DMS 273 treated with DMSO at 0.1 percent for 48 hours (cell line): Measurements from ENCODE around the gene TGFB2.
A peak's percentile ranks its signal among the peaks of the same experiment; 100 is the strongest.

ENCODE experiments used
- DNase-seq: peaks from one replicate; lab custom pipeline; 2025; lab: John Stamatoyannopoulos, UW

TGFB2 gene

DNA sequence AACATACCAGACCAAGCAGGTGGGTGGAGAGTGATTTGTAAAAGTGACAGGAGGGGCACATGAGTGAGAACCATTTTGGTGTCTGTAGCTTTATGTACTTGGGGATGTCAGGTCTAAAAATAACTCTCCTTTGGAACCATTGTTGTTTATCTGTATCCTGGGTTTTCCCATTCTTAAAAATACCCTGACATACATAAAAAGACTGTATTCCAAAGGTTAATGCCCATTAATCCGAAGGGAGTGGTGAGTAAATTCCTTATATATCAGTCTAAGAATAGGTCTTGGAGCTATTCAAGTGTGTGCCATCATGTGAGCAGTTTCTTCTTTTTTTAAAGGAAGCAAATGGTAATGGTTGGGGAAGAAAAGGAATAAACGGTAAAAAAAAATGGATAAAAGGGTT, 117.5 kb downstream of the TGFB2 start:
- DNase-seq = no peak

DNA sequence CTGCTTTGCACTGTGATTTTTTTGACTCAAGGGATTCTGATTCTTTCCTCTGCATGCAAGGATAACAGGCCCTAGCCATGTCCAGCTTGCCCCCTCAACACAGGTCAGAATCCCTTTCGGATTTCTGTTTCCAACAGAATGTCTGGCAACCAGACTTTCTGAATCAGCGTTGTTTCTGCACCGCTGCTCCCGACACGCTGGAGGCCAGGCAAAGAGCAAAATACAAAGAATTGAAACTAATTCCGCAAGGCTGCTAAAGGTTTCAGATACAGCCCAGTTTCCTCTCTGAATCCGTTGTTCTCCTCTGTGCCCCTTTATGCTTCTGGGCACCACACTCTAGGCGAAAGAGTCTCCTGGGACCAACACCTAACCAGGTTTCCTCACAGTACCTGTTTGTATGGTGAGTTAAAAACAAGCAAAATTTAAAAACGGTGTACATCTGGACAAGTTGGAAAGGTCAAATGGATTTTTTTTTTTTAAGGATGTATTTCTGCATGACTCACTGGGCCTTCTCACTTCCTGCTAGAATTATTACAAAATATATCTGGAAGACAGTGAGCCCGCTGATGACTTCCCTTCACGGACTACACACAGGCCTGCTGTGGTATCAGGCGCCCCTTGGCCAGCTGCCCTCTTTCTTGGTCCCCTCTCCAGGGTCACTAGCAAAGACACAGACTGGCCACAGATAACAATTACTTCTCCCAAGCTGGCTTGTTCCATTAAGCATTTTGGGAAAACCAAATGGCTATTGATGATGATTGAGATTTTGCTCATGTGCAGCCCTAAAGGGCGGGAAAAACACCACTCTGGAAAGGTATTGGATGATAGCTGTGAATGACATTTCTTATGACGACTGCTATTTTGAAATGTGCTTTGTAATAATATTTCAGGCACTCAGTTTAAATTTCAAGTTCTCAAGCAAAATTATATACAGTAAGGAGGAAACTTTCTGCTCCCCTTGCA, 118.3 kb downstream of the TGFB2 start:
- no peak for DNase-seq

DNA sequence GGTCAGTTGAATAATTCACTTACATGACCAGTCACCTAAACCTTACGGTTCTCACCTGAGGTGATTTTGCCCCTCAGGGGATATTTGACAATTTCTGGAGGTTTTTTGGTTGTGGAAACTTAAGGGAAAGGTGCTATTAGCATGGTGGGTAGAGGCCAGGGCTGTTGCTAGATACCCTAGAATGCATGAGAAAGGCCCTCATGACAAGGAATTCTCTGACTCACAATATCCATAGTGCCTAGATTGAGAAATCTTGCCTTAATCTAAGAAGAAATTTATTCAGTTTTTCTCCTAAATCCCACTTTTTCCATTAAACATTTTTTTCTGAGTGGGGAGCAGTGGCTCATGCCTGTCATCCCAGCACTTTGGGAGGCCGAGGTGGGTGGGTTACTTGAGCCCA, 119.7 kb downstream of the TGFB2 start:
- DNase-seq = no peak

DNA sequence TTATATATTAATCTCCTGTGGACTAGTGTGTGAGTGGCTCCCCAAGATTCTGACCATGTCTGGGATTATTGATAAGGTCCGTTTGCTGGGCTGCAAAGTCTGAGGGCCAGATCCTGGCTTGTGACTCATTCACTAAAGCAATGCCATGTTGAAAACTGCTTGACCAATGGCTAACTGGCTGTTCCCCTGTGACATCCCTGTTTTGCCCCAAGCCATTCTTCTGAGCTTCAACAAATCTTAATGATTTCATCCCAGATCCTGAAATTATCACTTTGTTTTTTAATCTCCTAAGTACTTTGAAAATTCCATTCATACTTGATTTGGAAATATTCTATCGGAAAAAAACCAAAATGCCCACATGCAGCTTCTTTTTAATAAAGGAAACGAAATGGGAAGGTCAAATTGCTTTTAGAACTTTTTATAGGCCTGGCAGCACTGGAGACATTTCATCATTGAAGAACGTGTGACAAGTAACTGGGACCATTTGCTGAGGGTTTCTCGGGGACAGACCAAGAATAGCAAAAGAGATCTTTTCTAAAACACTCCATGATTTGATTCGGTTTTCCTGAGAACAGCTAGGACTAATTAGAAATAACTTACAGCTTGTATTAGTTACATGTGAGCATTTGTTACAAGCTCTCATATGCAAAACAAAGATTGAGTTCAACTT, 121.3 kb downstream of the TGFB2 start:
- no peak for DNase-seq

DNA sequence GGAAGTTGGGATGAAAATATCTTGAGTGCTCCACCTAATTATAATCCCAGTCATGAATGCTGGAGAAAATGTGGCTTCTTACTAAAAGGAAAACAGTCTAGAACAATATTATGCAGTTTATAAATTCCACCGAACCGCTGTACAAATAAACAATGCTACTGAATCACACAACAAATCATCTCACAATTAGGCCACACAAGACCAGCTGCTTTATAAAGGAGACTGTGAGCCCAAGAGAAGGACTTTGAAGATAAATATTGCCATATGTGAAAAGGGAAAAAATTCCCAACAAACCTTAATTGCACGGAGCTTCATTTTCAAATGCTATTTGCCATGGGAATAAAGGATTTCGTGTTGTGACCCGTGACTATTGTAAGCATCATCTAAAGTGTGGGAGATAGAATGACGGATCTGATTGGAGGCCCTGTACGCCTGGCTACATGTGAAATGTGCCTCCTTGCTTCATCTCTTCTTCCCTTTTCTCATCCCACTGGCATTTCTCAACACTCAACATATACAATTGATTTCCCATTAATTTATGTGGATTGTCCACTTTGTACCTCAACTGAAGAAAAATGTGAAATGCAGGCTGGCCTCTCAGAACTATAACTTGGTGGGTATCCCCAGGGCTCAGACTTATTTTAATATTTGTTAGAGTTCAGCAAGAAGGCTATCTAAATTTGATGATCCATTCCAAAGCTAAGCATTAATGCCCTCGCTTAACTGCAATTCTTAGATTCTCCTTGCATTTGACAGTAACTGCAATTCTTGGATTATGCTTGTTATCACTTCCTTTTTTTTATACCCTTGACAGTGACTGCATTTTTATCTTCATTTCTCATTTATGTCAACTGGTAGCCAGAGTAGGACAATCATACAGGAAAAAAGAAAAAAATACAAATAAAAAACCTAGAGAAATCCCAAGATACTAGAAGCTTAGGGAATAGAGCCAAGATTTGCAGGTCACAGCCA, 122.3 kb downstream of the TGFB2 start:
- DNase-seq = no peak

DNA sequence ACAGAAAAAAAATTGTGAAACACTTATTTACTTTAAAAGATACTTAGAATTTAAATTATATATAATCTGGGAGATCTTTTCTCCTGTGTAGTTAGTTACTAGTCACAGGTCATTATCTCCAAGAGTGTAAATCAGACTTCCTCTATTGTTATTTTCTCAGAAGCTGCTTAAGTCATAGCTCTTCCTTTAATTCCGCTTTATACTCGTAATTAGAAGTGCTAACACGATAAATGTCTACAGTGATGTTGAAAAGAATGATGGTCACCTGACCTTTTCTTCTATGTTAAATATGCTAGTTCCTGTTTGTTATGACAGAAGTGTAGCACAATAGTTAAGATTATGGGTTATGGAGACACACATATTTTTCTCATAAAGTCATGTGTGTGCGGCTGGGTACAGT, 123.6 kb downstream of the TGFB2 start:
- no peak for DNase-seq

DNA sequence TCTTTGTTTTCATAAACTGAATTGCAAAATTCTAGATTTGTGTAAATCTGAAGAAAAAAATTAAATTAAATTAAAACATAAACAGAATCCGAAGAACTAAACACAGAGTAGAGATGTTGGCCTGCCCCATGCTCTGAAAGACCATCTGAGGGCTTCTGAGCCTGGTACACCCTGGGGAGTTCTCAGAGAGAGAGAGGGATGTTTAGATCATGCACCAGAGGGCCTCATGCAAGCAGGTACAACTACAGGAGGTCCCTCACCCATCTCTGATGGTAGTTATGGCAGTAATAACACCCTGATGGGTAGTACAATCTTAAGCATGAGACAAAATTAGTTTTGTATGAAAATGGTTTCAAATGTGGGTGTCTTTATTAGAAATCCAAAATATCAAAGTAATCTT, 127.7 kb downstream of the TGFB2 start:
- DNase-seq = peak; percentile 49

DNA sequence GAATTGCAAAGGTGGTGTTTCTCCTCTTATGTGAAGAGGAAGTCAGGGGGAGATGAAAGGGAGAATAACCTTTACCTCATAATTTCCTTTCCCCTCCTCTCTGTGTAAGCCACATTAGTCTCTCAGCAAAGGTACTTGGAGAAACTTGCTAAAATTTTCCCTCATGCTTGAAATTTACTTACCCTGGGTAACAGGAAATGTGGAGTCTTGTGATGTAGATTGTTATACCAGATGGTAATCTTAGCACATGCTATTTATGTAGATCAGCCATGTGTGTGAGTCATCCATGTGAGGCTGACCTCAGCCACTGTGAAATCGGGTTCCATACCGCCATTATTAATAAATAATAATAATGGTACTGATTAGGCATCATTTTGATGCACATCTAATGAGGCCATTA, 128.4 kb downstream of the TGFB2 start:
- peak; percentile 64 for DNase-seq

DNA sequence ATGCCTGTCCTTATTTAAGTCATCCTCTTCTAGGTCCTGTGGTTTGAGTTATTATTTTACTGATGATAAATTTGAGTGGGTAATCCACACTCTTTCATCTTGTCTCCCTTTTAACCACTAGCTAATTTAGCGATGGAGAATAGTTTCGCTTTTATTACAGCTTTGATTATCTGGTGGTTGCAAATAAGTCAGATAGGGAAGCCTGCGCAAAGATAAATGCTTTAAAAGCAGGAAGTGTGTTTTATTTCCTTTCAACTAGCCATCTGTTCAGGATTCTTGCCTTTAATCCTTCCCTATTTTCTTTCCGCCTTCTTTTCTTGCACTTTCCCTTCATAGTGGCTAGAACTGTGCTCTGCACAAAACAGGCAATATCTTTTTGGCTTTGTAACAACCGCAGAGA, 129.0 kb downstream of the TGFB2 start:
- peak; percentile 29 for DNase-seq

DNA sequence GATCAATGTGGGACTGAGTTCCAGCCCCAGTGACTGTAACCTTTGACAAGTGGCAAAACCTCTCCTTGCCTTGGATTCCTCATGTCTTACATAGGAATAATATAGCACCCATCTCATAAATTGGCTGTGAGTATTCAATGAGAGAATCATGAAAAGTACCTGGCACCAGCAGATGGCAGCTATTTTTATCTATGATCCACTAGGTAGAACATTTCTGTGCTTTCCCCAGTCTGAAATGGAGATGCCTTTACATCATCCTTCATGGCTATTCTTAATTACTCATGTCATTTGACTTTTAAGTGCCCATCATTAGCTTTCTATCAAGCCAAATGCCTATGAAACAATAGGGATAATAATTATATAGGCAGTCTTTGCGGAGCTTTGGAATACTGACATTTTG, 130.1 kb downstream of the TGFB2 start:
- peak; percentile 3 for DNase-seq

DNA sequence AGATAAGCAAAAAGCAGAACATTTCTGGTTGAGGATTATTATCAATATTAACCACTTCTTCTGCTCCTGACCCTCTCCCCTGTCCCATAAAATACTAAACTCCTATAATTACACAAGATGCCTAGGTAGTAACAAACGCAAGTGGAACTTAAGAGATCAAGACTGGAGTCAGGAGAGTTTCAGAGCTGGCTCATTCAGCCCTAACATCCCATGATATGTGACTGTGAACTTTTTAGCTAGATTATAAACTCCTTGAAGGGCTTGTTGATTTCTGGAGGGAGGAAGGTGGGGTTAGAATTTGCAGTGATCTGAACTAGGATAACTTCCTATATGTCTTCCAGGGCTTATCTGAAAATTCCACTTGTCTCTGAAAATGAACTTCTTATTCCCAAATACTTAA, 130.6 kb downstream of the TGFB2 start:
- DNase-seq = no peak

DNA sequence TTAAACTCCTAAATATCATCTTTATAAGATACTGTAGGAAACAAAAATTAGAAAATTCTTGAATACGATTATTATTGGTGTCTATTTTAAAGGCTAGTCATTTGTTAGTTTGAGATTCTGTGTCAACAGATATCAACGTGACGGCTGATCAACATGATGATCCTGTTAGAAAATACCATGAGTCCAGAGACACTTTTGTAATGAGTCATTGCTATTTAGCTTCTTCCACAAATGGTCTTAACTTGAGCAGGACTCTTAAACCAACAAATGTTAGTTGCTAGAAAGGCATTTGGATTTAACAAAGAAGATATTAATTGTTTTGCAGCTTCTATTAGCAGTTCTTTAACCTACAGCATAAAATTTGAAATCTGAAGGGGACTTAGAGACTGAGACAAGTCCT, 131.2 kb downstream of the TGFB2 start:
- DNase-seq = no peak

DNA sequence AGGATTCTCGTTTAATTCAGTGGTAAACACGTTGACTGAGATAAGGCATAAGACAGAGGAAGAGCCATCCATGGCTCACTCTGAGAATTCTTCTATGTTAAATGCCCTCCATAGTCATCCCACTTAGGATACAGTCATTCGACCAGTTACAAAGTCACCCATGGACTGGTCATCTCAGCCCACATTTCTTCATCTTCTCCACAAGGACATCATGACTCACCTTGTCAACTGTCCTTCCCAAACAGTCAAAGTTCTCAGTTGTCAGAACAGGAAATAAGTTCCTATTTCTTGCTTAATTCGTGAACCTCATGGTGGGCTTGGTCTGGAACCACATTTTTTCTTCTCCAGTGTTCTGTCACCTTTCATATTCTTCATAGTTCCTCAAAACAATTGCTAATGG, 133.2 kb downstream of the TGFB2 start:
- DNase-seq = no peak

DNA sequence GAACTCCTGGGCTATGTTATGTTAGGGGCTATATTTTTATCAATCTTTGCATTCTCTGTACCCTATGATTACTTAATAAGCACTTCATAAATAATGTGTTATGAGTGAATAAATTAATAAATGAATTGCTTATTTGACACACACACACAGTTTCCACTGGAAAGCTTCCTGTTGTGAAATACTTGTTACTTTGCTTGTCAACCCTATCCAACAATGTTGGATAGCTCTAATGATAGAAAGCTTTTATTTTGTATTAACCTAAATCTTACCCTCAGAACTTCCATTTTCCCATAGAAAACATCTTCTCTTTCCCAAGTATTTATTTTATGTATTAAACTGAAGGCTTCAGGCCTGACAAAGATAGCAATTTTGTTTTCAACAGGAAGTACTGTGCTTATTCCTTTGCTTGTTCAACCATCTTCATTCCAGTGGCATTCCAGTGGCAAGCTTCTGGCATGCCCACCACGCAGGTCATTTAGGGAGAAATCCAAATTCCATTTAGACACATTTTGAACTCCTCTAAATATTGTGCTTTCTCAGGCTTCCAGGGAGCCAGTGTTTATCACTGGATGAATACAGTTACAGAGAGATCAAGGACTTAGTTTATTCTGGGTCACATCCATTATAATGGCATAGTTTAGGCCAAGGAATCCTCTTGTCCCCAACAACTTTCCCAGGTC, 134.4 kb downstream of the TGFB2 start:
- DNase-seq = no peak

DNA sequence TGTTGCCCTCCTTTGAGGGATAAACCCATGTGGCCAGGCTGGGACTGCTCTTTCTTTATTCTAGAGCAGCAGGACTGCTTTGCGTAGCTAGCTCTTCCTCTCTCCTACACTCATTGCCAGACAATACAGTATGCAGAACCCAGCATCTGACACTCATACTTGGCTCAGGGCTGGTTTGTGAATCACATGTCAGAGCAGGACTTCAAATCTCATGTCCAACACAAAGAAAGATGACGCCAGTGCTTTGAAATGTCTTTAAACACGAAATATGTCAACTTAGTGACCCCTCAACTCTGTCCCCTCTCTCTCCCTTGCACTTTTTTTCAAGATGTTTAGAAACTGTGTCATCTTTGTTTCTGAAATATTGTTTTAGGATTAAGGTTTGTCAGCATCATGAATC, 135.0 kb downstream of the TGFB2 start:
- DNase-seq = no peak

DNA sequence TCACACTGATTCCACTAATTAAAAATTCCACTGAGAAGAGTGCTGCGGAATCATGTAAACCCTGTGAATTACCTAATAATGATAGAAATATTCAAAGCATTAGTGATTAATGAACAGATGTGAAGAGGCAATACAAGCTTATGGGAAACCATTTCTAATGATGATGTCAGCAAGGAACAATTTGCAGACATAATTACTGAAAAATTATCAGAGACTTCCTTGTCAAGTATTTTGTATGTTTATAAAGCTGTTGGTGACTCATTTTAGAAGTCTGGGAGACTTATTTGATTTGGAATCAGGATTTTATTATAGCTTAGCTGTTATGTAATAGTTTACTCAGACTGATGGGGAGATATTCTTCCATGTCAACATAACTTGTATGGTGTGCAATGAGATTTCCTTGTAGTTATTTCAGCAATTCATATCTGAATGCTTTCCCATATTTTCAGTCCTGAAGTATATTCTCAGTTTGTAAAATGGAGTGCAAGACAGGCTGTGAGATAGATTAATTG, 135.5 kb downstream of the TGFB2 start:
- no peak for DNase-seq

DNA sequence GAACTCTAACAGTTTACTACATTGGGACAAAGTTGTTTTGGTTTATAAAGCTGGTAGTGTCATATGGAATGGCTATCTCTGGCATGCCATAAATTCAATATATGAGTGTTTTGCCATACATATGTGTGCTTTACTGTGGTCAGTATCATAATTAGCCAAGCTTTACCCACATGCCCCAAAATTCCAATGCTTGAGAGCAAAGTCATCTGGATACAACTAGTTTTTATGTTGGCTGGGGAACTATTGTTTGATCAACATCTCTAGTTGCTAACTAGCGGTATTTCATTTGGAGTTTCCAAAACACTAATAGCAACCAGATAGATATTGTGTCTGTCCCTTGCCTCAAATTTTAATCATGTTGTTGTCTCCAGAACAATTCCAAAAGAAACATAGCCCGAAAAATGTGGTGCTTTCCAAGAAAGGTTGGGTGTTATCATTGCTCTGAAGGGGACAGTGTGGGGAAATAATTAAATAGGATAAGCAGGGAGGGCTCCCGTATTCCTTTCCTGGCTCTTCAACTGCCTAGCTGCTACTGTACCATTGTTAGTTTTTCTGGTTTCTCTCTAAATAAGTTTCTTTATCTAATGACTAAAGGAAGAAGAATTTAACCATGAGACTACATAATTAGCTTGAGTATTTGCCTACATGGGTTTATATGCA, 136.1 kb downstream of the TGFB2 start:
- no peak for DNase-seq

DNA sequence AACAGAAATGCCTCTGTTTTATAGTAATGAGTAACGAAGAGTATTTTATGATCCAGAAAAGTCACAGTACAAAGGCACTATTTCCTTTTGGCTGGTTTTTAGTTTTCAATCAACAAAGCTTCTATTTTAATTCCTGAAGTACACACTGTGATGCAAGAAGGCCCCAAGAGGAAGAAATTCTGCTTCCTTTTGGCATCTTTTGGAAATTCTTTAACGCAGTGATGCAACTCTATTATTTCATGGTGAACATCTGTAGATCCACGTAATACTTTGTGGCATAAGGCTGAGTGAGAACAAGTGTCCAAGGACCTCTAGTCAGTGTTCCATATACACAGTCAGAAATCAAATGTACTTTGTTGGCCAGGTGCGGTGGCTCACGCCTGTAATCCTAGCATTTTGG, 137.5 kb downstream of the TGFB2 start:
- no peak for DNase-seq

DNA sequence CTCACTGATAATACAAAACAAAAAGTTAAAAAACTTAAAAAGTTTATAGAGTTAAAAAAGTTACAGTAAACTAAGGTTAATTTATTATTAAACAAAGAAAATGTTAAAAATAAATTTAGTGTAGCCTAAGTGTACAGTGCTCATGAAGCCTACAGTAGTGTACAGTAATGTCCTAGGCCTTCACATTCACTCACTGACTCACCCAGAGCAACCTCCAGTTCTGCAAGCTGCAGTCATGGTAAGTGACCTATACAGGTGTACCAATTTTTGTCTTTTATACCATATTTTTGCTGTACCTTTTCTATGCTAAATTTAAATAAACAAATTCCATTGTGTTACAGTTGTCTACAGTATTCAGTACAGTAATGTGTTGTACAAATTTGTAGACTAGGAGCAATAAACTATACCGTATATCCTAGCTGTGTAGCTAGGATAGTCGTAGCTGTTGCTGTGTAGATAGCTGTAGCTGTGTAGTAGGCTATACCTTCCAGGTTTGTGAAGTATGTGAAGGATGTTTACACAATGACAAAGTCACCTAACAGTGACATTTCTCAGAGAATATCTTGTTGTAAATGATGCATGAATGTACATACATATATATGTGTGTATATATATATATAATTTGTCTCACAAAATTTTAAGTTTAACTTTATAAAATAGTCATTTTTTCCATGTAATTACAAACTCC, 140.2 kb downstream of the TGFB2 start:
- no peak for DNase-seq

DNA sequence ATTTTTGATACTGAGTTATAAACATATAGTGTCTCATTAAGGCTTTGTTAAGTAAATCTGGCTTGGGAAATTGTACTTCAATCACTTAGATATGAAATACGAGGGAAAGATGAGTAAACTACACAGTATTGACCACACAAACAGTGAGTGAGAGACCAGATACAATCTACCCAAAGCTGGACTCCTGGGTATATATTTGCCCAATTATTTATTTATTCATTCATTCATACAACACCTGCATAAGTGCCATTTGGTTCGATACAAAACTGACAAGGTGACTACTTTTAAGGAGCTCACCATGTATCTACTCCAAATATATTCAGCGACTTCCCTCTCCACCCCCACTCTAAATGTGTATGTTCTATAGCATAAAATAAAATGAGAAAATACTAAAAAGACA, 143.4 kb downstream of the TGFB2 start:
- DNase-seq = no peak
